NCI-H345 treated with DMSO at 0.1 percent for 48 hours (cell line): ENCODE data around the gene DRC1.
A peak's percentile ranks its signal among the peaks of the same experiment; 100 is the strongest.

Experiments
- DNase-seq: peaks from one replicate; lab custom pipeline; 2025; ENCODE audit not compliant: unreplicated experiment; lab: John Stamatoyannopoulos, UW

DRC1 gene

GRCh38 chr2:26489213-26489850, 87.6 kb downstream of the DRC1 start:
- no peak for DNase-seq

- DNase-seq: no peak
Measured at GRCh38 chr2:26491563-26492167, 89.9 kb downstream of the DRC1 start.

GRCh38 chr2:26492749-26493515, 91.2 kb downstream of the DRC1 start:
- DNase-seq: no peak

- no peak for DNase-seq
Measured at GRCh38 chr2:26493566-26493965, 91.8 kb downstream of the DRC1 start.

- no peak for DNase-seq
Measured at GRCh38 chr2:26494199-26494598, 92.5 kb downstream of the DRC1 start.

- no peak for DNase-seq
Measured at GRCh38 chr2:26494891-26495290, 93.2 kb downstream of the DRC1 start.

- DNase-seq: no peak
Measured at GRCh38 chr2:26495705-26496297, 94.1 kb downstream of the DRC1 start.

GRCh38 chr2:26500406-26500805, 98.7 kb downstream of the DRC1 start:
- DNase-seq: no peak

- peak; percentile 9 for DNase-seq
Measured at GRCh38 chr2:26503231-26503880, 101.6 kb downstream of the DRC1 start.

- no peak for DNase-seq
Measured at GRCh38 chr2:26504002-26504401, 102.3 kb downstream of the DRC1 start.

GRCh38 chr2:26506279-26506678, 104.6 kb downstream of the DRC1 start:
- no peak for DNase-seq
